HG02759 (cell line): ENCODE data around the gene SMARCAL1.

Experiments
- ATAC-seq: cut with Tn5 transposase; IDR thresholded peaks from one replicate; pipeline ENCODE4 v1.9.1; 2021; ENCODE audit warnings: mild to moderate bottlenecking, moderate library complexity; ENCODE audit not compliant: unreplicated experiment

Gene SMARCAL1

GRCh38 chr2:216426166-216426777 lies 14.0 kb downstream of the SMARCAL1 start:
- ATAC-seq, result no peak

GRCh38 chr2:216426938-216427337 lies 14.7 kb downstream of the SMARCAL1 start:
- ATAC-seq, result no peak

GRCh38 chr2:216428618-216429350 lies 16.5 kb downstream of the SMARCAL1 start:
- no peak for ATAC-seq

- no peak for ATAC-seq
Measured at GRCh38 chr2:216429428-216429827, 17.1 kb downstream of the SMARCAL1 start.

- no peak for ATAC-seq
Measured at GRCh38 chr2:216430811-216431530, 18.7 kb downstream of the SMARCAL1 start.

- no peak for ATAC-seq
Measured at GRCh38 chr2:216431531-216431856, 19.2 kb downstream of the SMARCAL1 start.

GRCh38 chr2:216436383-216436782 lies 24.1 kb downstream of the SMARCAL1 start:
- no peak for ATAC-seq

GRCh38 chr2:216441308-216442010 lies 29.2 kb downstream of the SMARCAL1 start:
- ATAC-seq, result no peak

- ATAC-seq, result no peak
Measured at GRCh38 chr2:216445501-216445900, 33.2 kb downstream of the SMARCAL1 start.

GRCh38 chr2:216446343-216446742 lies 34.1 kb downstream of the SMARCAL1 start:
- no peak for ATAC-seq

GRCh38 chr2:216447293-216447692 lies 35.0 kb downstream of the SMARCAL1 start:
- ATAC-seq, result no peak

GRCh38 chr2:216448829-216449228 lies 36.5 kb downstream of the SMARCAL1 start:
- ATAC-seq, result no peak

- ATAC-seq, result no peak
Measured at GRCh38 chr2:216450346-216450745, 38.1 kb downstream of the SMARCAL1 start.

- ATAC-seq, result no peak
Measured at GRCh38 chr2:216450784-216451183, 38.5 kb downstream of the SMARCAL1 start.

- ATAC-seq, result no peak
Measured at GRCh38 chr2:216453955-216454614, 41.8 kb downstream of the SMARCAL1 start.

- no peak for ATAC-seq
Measured at GRCh38 chr2:216463148-216463547, 50.9 kb downstream of the SMARCAL1 start.

- no peak for ATAC-seq
Measured at GRCh38 chr2:216464104-216464720, 51.9 kb downstream of the SMARCAL1 start.

GRCh38 chr2:216465579-216466195 lies 53.4 kb downstream of the SMARCAL1 start:
- ATAC-seq, result no peak

GRCh38 chr2:216467845-216468244 lies 55.6 kb downstream of the SMARCAL1 start:
- ATAC-seq, result no peak

- no peak for ATAC-seq
Measured at GRCh38 chr2:216469661-216470060, 57.4 kb downstream of the SMARCAL1 start.
